GM12874 (cell line): ENCODE measurements around the gene PDZRN4.
A peak's percentile ranks its signal among the peaks of the same experiment; 100 is the strongest.

ENCODE experiments used
- TF ChIP-seq, protein P1 (sequence below): IDR thresholded peaks from 2 replicates; pipeline ENCODE4 v1.5.1; 2011; ENCODE audit warnings: low read depth, mild to moderate bottlenecking, control low read depth, low read length, moderate library complexity; ENCODE audit not compliant: insufficient read depth

PDZRN4 gene

DNA sequence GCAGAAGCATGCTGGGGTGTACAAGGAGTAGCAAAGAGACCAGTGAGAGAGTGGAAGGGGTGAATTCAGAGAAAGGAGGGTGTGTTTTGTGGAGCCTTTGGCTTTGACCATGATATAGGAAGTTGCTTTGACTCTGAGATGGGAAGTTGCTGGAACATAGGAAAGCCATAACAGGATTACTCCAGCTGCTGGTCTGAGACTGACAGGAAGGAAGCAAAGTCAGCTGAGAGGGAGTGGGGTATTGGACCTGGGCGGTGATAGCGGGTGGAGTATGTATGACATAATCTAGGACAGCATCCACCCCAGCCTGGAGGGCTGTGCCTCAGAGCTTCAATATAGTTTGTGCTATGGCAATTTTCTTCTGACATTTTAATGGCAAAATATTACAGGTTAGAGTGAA, 324.4 kb downstream of the PDZRN4 start:
- TF ChIP-seq, protein P1, sequence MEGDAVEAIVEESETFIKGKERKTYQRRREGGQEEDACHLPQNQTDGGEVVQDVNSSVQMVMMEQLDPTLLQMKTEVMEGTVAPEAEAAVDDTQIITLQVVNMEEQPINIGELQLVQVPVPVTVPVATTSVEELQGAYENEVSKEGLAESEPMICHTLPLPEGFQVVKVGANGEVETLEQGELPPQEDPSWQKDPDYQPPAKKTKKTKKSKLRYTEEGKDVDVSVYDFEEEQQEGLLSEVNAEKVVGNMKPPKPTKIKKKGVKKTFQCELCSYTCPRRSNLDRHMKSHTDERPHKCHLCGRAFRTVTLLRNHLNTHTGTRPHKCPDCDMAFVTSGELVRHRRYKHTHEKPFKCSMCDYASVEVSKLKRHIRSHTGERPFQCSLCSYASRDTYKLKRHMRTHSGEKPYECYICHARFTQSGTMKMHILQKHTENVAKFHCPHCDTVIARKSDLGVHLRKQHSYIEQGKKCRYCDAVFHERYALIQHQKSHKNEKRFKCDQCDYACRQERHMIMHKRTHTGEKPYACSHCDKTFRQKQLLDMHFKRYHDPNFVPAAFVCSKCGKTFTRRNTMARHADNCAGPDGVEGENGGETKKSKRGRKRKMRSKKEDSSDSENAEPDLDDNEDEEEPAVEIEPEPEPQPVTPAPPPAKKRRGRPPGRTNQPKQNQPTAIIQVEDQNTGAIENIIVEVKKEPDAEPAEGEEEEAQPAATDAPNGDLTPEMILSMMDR, result no peak

DNA sequence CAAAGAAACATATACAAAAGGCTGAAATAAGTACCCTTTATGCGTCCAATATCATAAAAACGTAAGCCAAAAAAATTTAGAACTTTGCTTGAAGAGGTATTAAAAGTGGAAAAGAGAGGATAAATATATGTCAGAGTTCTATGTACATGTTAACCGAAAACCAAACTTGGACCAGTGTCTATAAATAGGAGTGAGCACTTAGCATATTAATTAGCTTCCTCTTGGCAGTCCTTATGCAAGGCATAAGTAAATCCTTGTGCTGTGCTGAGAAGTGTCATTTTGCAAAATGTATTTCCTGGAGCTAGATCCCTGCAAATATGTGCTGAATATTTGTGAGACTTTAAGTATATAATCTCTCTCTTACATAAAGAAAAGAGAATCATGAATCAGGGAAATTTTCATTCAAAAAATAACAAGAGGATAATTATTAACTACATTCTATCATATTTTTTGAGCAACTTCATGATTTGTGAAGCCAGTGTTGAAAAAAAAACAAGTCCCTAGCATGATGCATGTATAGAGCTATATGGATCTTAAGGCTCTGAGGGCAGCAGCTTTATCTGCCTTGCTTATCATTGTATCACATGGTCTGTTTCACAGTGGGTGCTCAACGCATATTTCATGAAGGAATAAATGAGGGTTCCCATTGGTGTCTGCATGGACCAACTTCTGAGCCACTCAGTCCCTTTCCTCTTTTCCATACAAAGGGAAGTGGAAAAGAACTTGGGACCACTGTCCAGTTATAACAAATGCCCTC, 326.1 kb downstream of the PDZRN4 start:
- TF ChIP-seq, protein P1, result no peak

DNA sequence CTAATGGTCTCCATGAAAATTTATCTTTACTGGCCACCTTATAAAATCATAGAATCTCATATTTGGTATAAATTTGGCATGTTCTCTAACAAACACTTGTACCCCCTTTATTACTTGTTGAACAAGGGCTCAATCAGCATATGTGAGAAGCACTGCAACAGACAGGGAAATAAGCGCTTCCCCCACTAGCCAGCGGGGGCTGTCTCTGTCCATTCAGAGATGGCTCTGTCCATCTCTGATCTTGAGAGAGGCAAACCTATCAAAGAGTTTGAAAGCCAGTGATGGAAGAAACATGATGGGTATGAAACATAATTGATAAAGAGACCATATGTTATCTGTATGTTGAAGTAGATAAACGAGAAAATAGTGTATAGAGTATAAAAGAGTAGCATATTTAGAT, 326.8 kb downstream of the PDZRN4 start:
- TF ChIP-seq, protein P1, result peak; percentile 17; the same call in 1 of the 2 replicates

DNA sequence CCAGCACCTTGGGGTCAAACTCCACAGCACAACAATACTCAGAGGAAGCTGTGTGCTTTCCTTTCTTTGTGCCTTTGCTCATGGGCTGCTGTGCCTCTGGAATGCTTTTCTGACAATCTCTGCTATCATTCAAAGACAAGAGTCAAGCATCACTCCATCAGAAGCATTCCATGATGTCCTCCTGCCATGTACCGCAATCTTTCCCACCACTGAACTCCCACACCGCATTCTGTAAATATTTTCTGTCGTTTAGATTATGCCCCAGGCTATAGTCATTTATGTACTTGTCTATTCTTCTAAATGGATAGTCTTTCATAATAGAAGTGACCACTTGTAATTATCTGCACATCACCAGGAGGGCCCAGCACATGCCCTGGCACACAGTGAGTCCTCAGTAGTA, 327.8 kb downstream of the PDZRN4 start:
- TF ChIP-seq, protein P1, result no peak

DNA sequence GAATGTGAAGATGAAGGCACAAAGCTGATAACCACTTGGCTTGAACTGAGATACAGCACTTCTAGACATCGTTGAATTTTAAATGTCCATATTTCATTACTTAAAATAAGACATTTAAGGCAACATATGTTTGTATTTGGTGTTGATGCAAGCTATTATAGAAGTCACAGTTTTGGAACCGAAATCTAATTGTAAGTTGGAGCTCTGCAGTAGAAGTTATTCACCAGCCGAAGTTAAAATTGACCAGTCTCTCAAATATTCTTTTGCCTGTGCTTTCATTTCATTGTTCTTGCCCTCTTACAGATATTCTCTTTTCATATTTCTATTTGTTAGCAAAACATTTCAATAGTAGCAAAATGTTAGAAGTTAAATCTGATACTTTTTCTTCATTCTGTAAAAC, 332.7 kb downstream of the PDZRN4 start:
- TF ChIP-seq, protein P1, result no peak

DNA sequence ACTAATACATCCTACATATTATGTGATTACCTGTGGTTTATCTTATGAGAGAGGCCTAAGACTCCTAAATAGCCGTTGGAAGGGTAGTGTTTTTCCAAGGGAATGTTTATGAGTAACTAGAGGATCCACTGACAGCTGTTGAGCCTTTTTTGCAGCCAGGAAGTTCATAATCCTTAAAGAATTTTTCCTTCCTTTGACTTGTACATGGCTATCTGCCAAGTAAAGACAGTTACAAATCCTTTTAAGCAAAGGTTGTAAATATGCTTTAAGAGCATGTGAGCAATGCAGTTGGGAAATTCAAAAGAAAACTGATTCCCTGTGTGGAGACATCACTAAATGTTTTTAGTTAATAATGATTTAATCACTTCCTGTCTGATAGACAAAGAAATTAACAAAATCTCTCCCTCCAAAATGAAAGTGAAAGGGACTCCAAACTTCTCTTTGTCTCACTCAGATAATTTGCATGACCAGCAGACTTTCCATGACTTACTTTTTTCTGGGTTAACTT, 333.8 kb downstream of the PDZRN4 start:
- TF ChIP-seq, protein P1, result no peak

DNA sequence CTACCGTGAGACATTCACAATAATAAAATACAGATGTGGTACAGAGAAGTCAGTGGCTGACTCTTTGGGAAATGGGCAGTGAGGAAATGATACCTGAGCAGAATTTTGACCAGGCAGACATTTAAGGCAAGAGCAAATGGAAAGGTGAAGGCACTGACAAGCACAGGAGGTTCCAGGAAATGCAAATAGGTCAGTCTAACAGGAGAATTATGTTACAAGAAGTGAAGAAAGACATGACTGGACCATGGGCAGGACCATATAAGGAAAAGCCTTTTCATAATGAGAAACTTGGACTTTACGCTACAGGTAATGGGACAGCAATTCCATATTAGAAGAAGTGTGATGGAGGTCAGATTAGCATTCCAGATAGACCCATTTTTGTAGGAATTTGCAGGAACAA, 338.9 kb downstream of the PDZRN4 start:
- TF ChIP-seq, protein P1, result no peak
